HCT116 (cell line): Measurements from ENCODE around the gene SPTBN4. TPM values are rescaled to one million over a fixed set of nuclear protein-coding genes. Genes with fewer than 3 reads are reported as not detected.

ENCODE experiments used
- ATAC-seq: fragments of 200-7000 bp; cut with Tn5 transposase; 2 replicates; pipeline ENCODE4 v1.9.1; 2020; ENCODE audit warnings: mild to moderate bottlenecking, moderate library complexity
- BruUV-seq: library from RNA; stranded (reverse); fragments of 400-500 nt; replicated peaks from 2 replicates; lab custom pipeline; 2021; lab: Mats Ljungman, UMichigan
- CTCF ChIA-PET: fragments of 300-600 bp; sonication (Branson Sonifier 250); formaldehyde crosslinking; loops from one replicate; lab custom pipeline; 2021; ENCODE audit warnings: antibody characterized with exemption; lab: Charles Lee
- POLR2A ChIA-PET: fragments of 300-600, 350-600 bp; sonication (Branson Sonifier 250); formaldehyde crosslinking; loops from one replicate; lab custom pipeline; 2021; ENCODE audit warnings: antibody characterized with exemption; lab: Charles Lee
- RAD21 ChIA-PET, 2 experiments: fragments of 300-600 bp; sonication (Branson Sonifier 250); formaldehyde crosslinking; loops; one replicate each; lab custom pipeline; 2023; ENCODE audit warnings: low total read pairs in 2 of 2; ENCODE audit not compliant: uncharacterized antibody in 2 of 2, unreplicated experiment in 2 of 2, low non-redundant PET in 1 of 2; lab: Charles Lee
- DNase-seq: peaks from one replicate; pipeline ENCODE4 v3.0.0-alpha.2; 2010; ENCODE audit warnings: low read depth, low spot score
- H2AFZ ChIP-seq: fragments of 200-600 bp; shearing (Covaris generic), sonication (generic); 2 replicates; pipeline ENCODE4 v1.6.1; 2017; ENCODE audit warnings: low read depth, mixed run types, mixed read lengths, antibody characterized with exemption, low read length; ENCODE audit not compliant: poor library complexity, severe bottlenecking
- H3K27ac ChIP-seq: 2 replicates; pipeline ENCODE4 v1.5.1; 2012; ENCODE audit warnings: low read depth, low read length
- H3K27me3 ChIP-seq: fragments of 200-600 bp; sonication (generic); 2 replicates; pipeline ENCODE4 v1.6.1; 2016; ENCODE audit warnings: mixed run types, low read length, mixed read lengths; ENCODE audit not compliant: insufficient read depth
- H3K36me3 ChIP-seq, 2 experiments: fragments of 200-500 bp in 1 of 2; fragments of 200-600 bp in 1 of 2; sonication (Bioruptor generic) in 1 of 2; sonication (generic) in 1 of 2; 2 replicates each; pipeline versions ENCODE4 v1.5.1 to v1.6.1; 2014 to 2016; ENCODE audit warnings: low read length in 2 of 2, inconsistent platforms in 1 of 2, mixed read lengths in 1 of 2, mixed run types in 1 of 2; ENCODE audit not compliant: insufficient read depth in 2 of 2, control insufficient read depth in 1 of 2
- H3K4me1 ChIP-seq, 2 experiments: fragments of 200-600 bp in 1 of 2; sonication (generic) in 1 of 2; 2 replicates each; pipeline versions ENCODE4 v1.5.1 to v1.6.1; 2012 to 2017; ENCODE audit warnings: low read length in 2 of 2, inconsistent platforms in 1 of 2, mild to moderate bottlenecking in 1 of 2, mixed read lengths in 1 of 2, mixed run types in 1 of 2, moderate library complexity in 1 of 2; ENCODE audit not compliant: insufficient read depth in 2 of 2, control insufficient read depth in 1 of 2
- H3K4me2 ChIP-seq: fragments of 200-600 bp; sonication (generic); 2 replicates; pipeline ENCODE4 v1.6.1; 2017; ENCODE audit warnings: mixed run types, low read length, mixed read lengths
- H3K4me3 ChIP-seq, 2 experiments: fragments of 200-600 bp in 1 of 2; sonication (generic) in 1 of 2; replicated peaks in 1 of 2; 2 replicates each; pipeline ENCODE4 v1.5.1; 2011 to 2016; ENCODE audit warnings: low read length in 2 of 2, control low read depth in 1 of 2, low read depth in 1 of 2, mild to moderate bottlenecking in 1 of 2, mixed read lengths in 1 of 2, mixed run types in 1 of 2
- H3K79me2 ChIP-seq: fragments of 200-600 bp; sonication (generic); 2 replicates; pipeline ENCODE4 v1.6.1; 2017; ENCODE audit warnings: mild to moderate bottlenecking, mixed run types, low read length, moderate library complexity, mixed read lengths; ENCODE audit not compliant: insufficient read depth
- H3K9ac ChIP-seq: fragments of 200-600 bp; sonication (generic); 2 replicates; pipeline ENCODE4 v1.6.1; 2016; ENCODE audit warnings: low read length, mixed read lengths
- H3K9me2 ChIP-seq: fragments of 200-600 bp; sonication (generic), shearing (Covaris generic); 2 replicates; pipeline ENCODE4 v1.6.1; 2017; ENCODE audit warnings: mixed run types, mild to moderate bottlenecking, moderate library complexity; ENCODE audit not compliant: insufficient read depth
- H3K9me3 ChIP-seq, 2 experiments: fragments of 200-500 bp in 1 of 2; fragments of 200-600 bp in 1 of 2; sonication (Bioruptor generic) in 1 of 2; sonication (generic) in 1 of 2; 2 replicates each; pipeline ENCODE4 v1.6.1; 2014 to 2017; ENCODE audit warnings: low read length in 2 of 2, mixed read lengths in 2 of 2, inconsistent platforms in 1 of 2, low read depth in 1 of 2, mild to moderate bottlenecking in 1 of 2, mixed run types in 1 of 2, moderate library complexity in 1 of 2; ENCODE audit not compliant: control insufficient read depth in 1 of 2, insufficient read depth in 1 of 2
- H4K20me1 ChIP-seq: fragments of 200-600 bp; sonication (generic), shearing (Covaris generic); 2 replicates; pipeline ENCODE4 v1.6.1; 2017; ENCODE audit warnings: mixed run types, mild to moderate bottlenecking, moderate library complexity; ENCODE audit not compliant: insufficient read depth
- CEBPB ChIP-seq: IDR thresholded peaks from 2 replicates; pipeline ENCODE4 v1.6.1; 2012; ENCODE audit warnings: low read depth
- JUND ChIP-seq: IDR thresholded peaks from 2 replicates; pipeline ENCODE4 v1.6.1; 2012
- RAD21 ChIP-seq: IDR thresholded peaks from 2 replicates; pipeline ENCODE4 v1.6.1; 2012; ENCODE audit warnings: low read depth, mild to moderate bottlenecking
- SRF ChIP-seq: IDR thresholded peaks from 2 replicates; pipeline ENCODE4 v1.6.1; 2012; ENCODE audit warnings: low read depth
- TCF7L2 ChIP-seq: IDR thresholded peaks from 2 replicates; pipeline ENCODE4 v1.7.0; 2011; ENCODE audit warnings: borderline replicate concordance, inconsistent platforms; ENCODE audit not compliant: insufficient read depth, insufficient read length; ENCODE audit errors: extremely low read depth
- ZNF274 ChIP-seq: fragments of 200-500 bp; sonication (Bioruptor generic); IDR thresholded peaks from 2 replicates; pipeline ENCODE4 v1.6.1; 2014; ENCODE audit warnings: mild to moderate bottlenecking, low read depth, low read length, inconsistent platforms
- intact Hi-C: fragments of 100-400 bp; cut with micrococcal nuclease; formaldehyde crosslinking; loops from 2 replicates; pipeline ENCODE4 v1.10.0; 2022
- total RNA-seq: library from RNA; stranded (reverse); gene quantifications from one replicate; pipeline ENCODE4 v1.2.1, GENCODE V29; 2021; ENCODE audit not compliant: unreplicated experiment
- TF ChIP-seq, protein P1 (sequence below): IDR thresholded peaks from 2 replicates; pipeline ENCODE4 v1.6.1; 2011; ENCODE audit warnings: mild to moderate bottlenecking, low read length, moderate library complexity; ENCODE audit not compliant: insufficient replicate concordance; ENCODE audit errors: extremely low read depth
- TF ChIP-seq, protein P2 (sequence below), 3 experiments: fragments of 200-600 bp in 1 of 3; sonication (generic) in 1 of 3; IDR thresholded peaks in 2 of 3; conservative IDR thresholded peaks in 1 of 3; 2 replicates each; pipeline ENCODE4 v1.5.1; 2012 to 2017; ENCODE audit warnings: low read depth in 2 of 3, low read length in 2 of 3, antibody characterized with exemption in 1 of 3, borderline replicate concordance in 1 of 3, control low read depth in 1 of 3, mild to moderate bottlenecking in 1 of 3, mixed read lengths in 1 of 3, mixed run types in 1 of 3, moderate library complexity in 1 of 3; ENCODE audit not compliant: insufficient read depth in 1 of 3

Gene SPTBN4
- total RNA-seq, 1 experiment from 2014 or later, result 4.6 TPM

DNA sequence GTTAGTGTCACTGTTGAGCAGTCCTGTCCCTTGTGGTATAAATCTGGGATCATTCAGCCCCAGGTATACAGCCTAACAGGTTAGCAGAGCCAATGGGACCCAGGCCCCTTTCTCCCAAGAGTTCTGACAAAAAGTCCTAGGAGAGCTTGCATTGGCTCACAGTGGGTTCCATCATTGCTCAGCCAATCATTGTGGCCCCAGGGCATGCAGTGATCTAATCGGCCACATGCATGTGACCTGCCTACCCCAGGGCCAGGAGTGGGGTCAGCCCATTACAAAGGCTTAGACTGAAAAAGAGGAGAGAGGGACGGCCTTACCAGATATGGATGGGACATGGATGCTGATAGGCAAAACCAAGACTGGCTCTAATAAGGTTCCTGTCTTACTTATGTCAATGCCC lies 41.1 kb downstream of the SPTBN4 start:
- H3K79me2 ChIP-seq, result no peaks in the 10 kb centered on the region
- H3K4me1 ChIP-seq, result 0 out of 4 replicates have a peak, but pooled peaks cover 0 to 1% of the 10 kb centered on the region in 2 experiments
- ATAC-seq, result no peak; the same call in 1 of the 2 replicates
- no peaks in the 10 kb centered on the region for H3K9me3 ChIP-seq
- H3K27ac ChIP-seq, result no peak overlapping the region
- ChIA-PET CTCF (no interaction called here), POLR2A (no interaction called here), RAD21 (no interaction called here)
- BruUV-seq, result no TSS peak
- DNase-seq, result no peak
- intact Hi-C loops, result no loop called here
- H3K4me3 ChIP-seq, result no peak overlapping the region
- H3K9ac ChIP-seq, result no peak overlapping the region
- H4K20me1 ChIP-seq, result no peaks in the 10 kb centered on the region
- no peaks in the 10 kb centered on the region for H3K27me3 ChIP-seq
- no peaks in the 10 kb centered on the region for H3K36me3 ChIP-seq
- H3K9me2 ChIP-seq, result no peaks in the 10 kb centered on the region
- H2AFZ ChIP-seq, result no peak overlapping the region
- H3K4me2 ChIP-seq, result no peak overlapping the region
- TF ChIP-seq CEBPB, result no peak
- no peak for TF ChIP-seq SRF
- no peak for TF ChIP-seq TCF7L2
- no peak for TF ChIP-seq ZNF274
- TF ChIP-seq, protein P1, sequence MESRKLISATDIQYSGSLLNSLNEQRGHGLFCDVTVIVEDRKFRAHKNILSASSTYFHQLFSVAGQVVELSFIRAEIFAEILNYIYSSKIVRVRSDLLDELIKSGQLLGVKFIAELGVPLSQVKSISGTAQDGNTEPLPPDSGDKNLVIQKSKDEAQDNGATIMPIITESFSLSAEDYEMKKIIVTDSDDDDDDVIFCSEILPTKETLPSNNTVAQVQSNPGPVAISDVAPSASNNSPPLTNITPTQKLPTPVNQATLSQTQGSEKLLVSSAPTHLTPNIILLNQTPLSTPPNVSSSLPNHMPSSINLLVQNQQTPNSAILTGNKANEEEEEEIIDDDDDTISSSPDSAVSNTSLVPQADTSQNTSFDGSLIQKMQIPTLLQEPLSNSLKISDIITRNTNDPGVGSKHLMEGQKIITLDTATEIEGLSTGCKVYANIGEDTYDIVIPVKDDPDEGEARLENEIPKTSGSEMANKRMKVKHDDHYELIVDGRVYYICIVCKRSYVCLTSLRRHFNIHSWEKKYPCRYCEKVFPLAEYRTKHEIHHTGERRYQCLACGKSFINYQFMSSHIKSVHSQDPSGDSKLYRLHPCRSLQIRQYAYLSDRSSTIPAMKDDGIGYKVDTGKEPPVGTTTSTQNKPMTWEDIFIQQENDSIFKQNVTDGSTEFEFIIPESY, result no peak
- TF ChIP-seq JUND, result no peak
- TF ChIP-seq RAD21, result no peak
- TF ChIP-seq, protein P2, sequence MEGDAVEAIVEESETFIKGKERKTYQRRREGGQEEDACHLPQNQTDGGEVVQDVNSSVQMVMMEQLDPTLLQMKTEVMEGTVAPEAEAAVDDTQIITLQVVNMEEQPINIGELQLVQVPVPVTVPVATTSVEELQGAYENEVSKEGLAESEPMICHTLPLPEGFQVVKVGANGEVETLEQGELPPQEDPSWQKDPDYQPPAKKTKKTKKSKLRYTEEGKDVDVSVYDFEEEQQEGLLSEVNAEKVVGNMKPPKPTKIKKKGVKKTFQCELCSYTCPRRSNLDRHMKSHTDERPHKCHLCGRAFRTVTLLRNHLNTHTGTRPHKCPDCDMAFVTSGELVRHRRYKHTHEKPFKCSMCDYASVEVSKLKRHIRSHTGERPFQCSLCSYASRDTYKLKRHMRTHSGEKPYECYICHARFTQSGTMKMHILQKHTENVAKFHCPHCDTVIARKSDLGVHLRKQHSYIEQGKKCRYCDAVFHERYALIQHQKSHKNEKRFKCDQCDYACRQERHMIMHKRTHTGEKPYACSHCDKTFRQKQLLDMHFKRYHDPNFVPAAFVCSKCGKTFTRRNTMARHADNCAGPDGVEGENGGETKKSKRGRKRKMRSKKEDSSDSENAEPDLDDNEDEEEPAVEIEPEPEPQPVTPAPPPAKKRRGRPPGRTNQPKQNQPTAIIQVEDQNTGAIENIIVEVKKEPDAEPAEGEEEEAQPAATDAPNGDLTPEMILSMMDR (IDR thresholded peaks at IDR 0.05 in 2 of 3, conservative IDR thresholded peaks at IDR 0.05 in 1 of 3; ENCODE audit: borderline replicate concordance in 1 of 3, insufficient read depth in 1 of 3, low read depth in 2 of 3, low read length in 2 of 3), result no peak
